Suprapubic skin (tissue), 4 donors: ENCODE data around the gene BCAS4.

Source experiments
- EP300 ChIP-seq: sonication (generic); formaldehyde crosslinking; IDR thresholded peaks from one replicate; pipeline ENCODE4 v1.6.1; 2017; ENCODE audit warnings: antibody characterized with exemption
- POLR2A ChIP-seq, 2 donors: fragments of 450-650 bp; IDR thresholded peaks; one replicate each; pipeline ENCODE4 v1.6.1; 2017; ENCODE audit warnings: antibody characterized with exemption in 2 of 2, mild to moderate bottlenecking in 2 of 2, moderate library complexity in 2 of 2
- POLR2AphosphoS5 ChIP-seq, 3 donors: sonication (generic); formaldehyde crosslinking; IDR thresholded peaks; one replicate each; pipeline ENCODE4 v1.6.1; 2017; ENCODE audit warnings: antibody characterized with exemption in 3 of 3
- TF ChIP-seq, protein P1 (sequence below), 2 donors: fragments of 200-600 bp in 1 of 2; fragments of 450-650 bp in 1 of 2; sonication (generic) in 1 of 2; IDR thresholded peaks; one replicate each; pipeline ENCODE4 v1.5.1; 2016 to 2019; ENCODE audit warnings: antibody characterized with exemption in 2 of 2, mild to moderate bottlenecking in 1 of 2, moderate library complexity in 1 of 2

- TF ChIP-seq, protein P1, sequence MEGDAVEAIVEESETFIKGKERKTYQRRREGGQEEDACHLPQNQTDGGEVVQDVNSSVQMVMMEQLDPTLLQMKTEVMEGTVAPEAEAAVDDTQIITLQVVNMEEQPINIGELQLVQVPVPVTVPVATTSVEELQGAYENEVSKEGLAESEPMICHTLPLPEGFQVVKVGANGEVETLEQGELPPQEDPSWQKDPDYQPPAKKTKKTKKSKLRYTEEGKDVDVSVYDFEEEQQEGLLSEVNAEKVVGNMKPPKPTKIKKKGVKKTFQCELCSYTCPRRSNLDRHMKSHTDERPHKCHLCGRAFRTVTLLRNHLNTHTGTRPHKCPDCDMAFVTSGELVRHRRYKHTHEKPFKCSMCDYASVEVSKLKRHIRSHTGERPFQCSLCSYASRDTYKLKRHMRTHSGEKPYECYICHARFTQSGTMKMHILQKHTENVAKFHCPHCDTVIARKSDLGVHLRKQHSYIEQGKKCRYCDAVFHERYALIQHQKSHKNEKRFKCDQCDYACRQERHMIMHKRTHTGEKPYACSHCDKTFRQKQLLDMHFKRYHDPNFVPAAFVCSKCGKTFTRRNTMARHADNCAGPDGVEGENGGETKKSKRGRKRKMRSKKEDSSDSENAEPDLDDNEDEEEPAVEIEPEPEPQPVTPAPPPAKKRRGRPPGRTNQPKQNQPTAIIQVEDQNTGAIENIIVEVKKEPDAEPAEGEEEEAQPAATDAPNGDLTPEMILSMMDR (IDR thresholded peaks at IDR 0.05): no peak
- no peak for TF ChIP-seq EP300
- TF ChIP-seq POLR2A (IDR thresholded peaks at IDR 0.05): no peak
- TF ChIP-seq POLR2AphosphoS5 (IDR thresholded peaks at IDR 0.05): no peak
Observed at GRCh38 chr20:50850721-50851286, 55.9 kb downstream of the BCAS4 start.
